Stimulated activated CD4-positive, alpha-beta T cell treated with anti-CD3 and anti-CD28 coated beads, Interleukin-15, amount 100 ng/mL, for 24 hours (primary cell): ENCODE data around the gene TARP.

ENCODE experiments used
- DNase-seq: peaks from one replicate; pipeline ENCODE4 v3.0.0-alpha.2; 2020

TARP gene

GRCh38 chr7:38273286-38273995, at the start of gene TARP:
TSS of gene TARP (minus strand) at chr7:38273636.
- DNase-seq: no peak

GRCh38 chr7:38323156-38323555, 49.7 kb upstream of the TARP start:
- no peak for DNase-seq

- DNase-seq: no peak
These were observed 49.0 kb upstream of the TARP start for GRCh38 chr7:38322461-38322860.

- DNase-seq: no peak
These were observed 48.5 kb upstream of the TARP start for GRCh38 chr7:38321967-38322366.

- DNase-seq: peak; percentile 46
These were observed 48.1 kb upstream of the TARP start for GRCh38 chr7:38321515-38321944.

- DNase-seq: no peak
These were observed 47.6 kb upstream of the TARP start for GRCh38 chr7:38321050-38321449.

- DNase-seq: no peak
These were observed 46.4 kb upstream of the TARP start for GRCh38 chr7:38319873-38320272.

- DNase-seq: no peak
These were observed 45.5 kb upstream of the TARP start for GRCh38 chr7:38318803-38319416.

GRCh38 chr7:38318241-38318640, 44.8 kb upstream of the TARP start:
- DNase-seq: no peak

GRCh38 chr7:38317515-38317914, 44.1 kb upstream of the TARP start:
- DNase-seq: no peak

- no peak for DNase-seq
These were observed 43.4 kb upstream of the TARP start for GRCh38 chr7:38316733-38317360.

- DNase-seq: no peak
These were observed 42.0 kb upstream of the TARP start for GRCh38 chr7:38315410-38315809.

GRCh38 chr7:38312821-38313220, 39.4 kb upstream of the TARP start:
- no peak for DNase-seq

GRCh38 chr7:38311329-38311937, 38.0 kb upstream of the TARP start:
- peak; percentile 23 for DNase-seq

GRCh38 chr7:38310591-38311101, 37.2 kb upstream of the TARP start:
- DNase-seq: no peak

GRCh38 chr7:38309555-38309954, 36.1 kb upstream of the TARP start:
- DNase-seq: no peak

- DNase-seq: no peak
These were observed 34.7 kb upstream of the TARP start for GRCh38 chr7:38308140-38308539.

GRCh38 chr7:38307640-38308039, 34.2 kb upstream of the TARP start:
- no peak for DNase-seq

GRCh38 chr7:38306914-38307313, 33.5 kb upstream of the TARP start:
- no peak for DNase-seq

- DNase-seq: no peak
These were observed 32.7 kb upstream of the TARP start for GRCh38 chr7:38306171-38306570.

GRCh38 chr7:38303866-38304265, 30.4 kb upstream of the TARP start:
- no peak for DNase-seq

- no peak for DNase-seq
These were observed 26.7 kb upstream of the TARP start for GRCh38 chr7:38300175-38300574.

GRCh38 chr7:38299275-38299931, 26.0 kb upstream of the TARP start:
- no peak for DNase-seq
